Activated CD4-positive, CD25-positive, alpha-beta regulatory T cell treated with anti-CD3 and anti-CD28 coated beads, Interleukin-2, amount 50 U/mL, for 72 hours (primary cell): ENCODE measurements around the gene F2RL2.
"Not testable (repeated sequence)": the region's sequence is repeated elsewhere in the genome, so short reads cannot be mapped to it uniquely, and the experiment has no call there.

Experiments
- DNase-seq: peaks from one replicate; pipeline ENCODE4 v3.0.0; 2021

F2RL2 gene

DNA sequence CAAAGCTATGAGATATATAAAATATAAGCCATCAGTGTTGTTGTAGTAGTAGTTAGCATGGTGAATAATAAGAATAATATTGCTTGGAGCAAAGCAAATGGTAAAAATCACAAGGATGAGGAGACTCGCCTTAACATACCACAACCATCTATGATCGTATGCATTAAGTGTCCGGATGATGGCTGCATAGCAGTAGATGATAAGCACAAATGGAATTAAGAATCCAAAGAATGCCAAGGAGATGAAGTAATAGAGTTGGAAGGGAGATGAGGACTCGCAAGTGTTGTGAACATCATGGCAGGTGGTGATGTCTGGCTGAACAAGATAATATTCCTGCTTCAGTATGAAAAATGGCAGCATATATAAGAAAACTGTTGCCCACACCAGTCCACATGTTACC lies 5.5 kb downstream of the F2RL2 start:
- DNase-seq, result no peak

DNA sequence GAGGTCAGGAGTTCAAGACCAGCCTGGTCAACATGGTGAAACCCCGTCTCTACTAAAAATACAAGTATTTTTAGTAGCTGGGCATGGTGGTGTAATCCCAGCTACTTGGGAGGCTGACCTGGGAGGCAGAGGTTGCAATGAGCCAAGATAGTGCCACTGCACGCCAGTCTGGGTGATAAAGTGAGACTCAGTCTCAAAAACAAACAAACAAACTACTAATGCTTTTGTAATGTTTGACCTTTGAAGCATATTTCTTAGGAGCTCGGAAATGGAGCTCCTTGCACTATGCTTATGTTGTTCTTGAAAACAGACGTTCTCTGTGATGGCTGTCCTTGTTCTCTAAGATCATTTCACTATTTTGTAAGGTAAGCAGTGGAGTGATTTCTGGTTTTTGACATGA lies 6.0 kb downstream of the F2RL2 start:
- DNase-seq, result no peak

DNA sequence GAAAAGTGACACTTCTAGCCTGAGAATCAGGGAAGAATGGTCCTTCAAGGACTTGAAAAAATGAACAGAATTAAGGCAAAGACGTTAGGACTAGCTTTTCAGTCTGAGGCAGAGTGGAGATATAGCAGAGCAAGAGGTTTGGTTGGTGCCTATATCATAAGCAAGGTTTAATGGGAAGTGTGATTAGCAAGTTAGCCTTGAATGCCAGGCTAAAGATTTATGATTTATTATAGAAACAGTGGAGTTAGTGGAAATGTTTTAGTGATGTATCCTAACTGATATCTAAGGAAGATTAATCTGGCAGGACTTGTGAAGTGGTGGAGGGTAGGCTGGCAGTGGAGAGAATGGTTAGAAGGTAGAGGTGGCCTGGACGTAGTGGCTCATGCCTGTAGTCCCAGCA lies 7.0 kb downstream of the F2RL2 start:
- no peak for DNase-seq

DNA sequence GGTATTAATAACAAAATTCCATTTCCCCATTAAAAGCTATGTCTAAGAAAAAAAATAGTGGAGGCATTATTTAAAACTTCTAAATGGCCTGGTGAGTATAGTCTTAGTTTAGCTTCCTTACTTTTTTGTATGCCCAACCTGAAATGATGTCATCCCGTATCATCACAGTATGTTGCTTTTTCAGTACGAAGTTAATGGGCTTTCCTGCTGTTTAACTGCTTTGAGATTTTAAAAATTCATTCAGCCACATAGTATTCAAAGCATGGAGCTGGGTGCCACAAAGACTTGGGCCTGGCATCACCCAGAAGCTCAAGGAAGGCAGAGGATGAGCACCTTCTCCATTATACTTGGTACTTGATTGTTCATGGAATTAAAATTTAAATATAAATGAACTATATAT lies 7.4 kb downstream of the F2RL2 start:
- no peak for DNase-seq

DNA sequence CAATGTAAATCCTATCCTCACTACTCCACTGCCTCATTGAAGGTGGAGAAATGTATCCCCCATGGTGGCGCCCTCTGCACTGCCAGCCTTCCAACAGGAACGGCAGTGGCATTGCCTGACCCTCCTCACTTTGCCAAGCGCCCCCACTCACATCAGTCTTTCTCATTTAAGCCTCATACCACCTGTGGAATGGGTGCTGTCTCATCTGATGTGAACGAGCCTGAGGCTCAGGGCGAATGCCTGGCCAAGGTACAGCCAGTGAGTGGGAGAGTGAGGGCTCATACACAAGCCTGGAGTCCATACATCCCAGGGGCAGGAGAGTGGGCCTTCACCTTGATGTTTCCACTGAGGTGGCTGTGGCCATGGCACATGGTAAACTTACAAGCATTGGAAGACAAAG lies 10.3 kb downstream of the F2RL2 start:
- no peak for DNase-seq

DNA sequence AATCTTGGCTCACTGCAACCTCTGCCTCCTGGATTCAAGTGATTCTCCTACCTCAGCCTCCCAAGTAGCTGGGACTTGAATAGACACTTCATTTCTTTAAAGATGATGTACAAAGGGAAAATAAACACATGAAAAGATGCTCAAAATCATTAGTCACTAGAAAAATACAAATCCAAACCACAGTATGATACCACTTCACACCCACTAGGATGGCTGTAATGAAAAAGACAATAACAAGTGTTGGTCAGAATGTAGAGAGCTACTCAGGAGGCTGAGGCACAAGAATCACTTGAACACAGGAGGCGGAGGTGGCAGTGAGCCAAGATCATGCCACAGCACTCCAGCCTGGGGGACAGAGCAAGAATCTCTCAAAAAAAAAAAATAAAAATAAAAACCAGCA lies 13.0 kb downstream of the F2RL2 start:
- no peak for DNase-seq

DNA sequence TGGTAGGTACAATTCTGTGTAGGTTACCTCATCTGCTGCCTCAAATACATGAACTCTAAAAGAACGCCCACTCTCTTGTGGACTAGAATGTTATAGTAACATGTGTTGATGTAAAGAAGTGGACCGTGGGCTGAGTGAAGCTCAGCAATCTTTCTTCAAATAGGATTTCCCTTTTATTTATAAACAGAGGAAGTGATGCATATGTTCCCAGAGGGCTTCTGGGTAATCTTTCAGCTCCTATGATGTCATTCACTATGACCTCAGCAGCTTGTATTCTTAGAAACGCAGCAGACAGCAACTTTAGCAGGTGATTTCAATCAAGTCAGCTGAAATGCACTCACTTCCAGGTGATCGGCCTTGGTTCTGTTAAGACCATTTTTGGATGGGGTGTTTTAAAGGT lies 14.4 kb downstream of the F2RL2 start:
- no peak for DNase-seq

DNA sequence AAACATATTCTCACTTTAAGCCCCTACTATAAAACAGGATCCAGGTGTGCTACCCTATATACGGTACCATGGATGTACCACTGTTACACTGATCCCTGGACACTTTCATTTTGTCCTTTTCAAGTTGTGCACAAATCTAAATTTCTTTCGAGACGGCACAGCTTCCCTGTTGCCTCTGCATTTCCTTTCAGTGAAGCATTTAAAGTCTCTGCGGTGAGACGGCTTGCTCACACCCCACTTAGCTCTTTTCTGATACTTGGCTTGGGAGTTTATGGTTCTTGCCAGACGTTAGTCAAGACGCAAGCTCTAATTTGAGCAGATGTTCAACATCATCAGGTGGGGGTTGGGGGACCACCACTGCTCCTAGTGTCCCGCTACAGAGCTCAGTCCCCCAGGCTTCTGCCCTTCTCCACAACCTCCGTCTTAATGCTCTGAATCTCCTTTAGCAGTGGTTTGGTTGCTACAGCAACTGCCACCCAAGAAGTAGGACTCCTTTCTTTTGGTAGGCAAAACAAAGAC lies 15.8 kb downstream of the F2RL2 start:
- DNase-seq, result no peak

DNA sequence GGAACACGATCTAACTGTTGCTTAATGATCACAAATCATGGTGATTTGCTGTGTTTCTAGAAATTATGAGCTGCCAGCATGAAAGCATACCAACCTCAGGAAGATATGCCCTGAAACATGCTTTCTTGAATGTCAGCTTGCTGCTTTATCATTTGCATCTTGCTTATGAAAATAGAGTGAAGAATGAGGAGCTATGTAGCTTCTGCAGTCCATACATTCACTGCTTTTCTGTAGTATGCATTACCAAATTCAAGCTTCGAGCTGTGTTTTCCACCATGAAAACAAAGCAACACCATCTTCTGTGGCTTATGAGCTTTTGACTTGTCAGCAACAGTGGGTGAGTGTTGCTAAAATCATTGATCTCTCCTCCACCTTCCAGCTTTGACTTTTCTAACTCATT lies 16.5 kb downstream of the F2RL2 start:
- DNase-seq, result no peak

DNA sequence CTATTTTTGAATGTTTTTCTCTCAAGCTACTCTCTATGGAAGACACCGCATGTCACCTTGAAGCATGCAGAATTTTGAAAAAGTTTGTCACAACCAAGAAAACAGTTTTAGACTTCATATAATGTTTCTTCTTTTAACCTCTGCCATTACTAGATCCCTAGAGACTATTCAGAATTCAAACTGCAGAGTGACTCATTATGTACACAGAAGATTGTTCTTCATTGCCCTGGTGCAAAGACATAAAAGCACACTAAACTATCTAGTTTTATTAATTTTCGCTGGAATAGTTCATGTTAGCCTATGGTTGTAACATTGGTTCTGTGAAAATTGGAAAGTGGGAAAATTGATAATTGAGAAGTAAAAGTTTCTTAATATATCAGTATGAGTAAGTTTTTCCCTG lies 18.4 kb downstream of the F2RL2 start:
- no peak for DNase-seq

DNA sequence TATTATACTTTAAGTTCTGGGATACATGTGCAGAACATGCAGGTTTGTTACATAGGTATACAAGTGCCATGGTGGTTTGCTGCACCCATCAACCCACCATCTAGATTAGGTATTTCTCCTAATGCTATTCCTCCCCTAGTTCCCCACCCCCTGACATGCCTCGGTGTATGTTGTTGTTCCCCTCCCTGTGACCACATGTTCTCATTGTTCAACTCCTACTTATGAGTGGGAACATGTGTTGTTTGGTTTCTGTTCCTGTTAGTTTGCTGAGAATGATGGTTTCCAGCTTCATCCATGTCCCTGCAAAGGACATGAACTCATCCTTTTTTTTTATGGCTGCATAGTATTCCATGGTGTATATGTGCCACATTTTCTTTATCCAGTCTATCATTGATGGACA lies 19.2 kb downstream of the F2RL2 start:
- not testable (repeated sequence) for DNase-seq

DNA sequence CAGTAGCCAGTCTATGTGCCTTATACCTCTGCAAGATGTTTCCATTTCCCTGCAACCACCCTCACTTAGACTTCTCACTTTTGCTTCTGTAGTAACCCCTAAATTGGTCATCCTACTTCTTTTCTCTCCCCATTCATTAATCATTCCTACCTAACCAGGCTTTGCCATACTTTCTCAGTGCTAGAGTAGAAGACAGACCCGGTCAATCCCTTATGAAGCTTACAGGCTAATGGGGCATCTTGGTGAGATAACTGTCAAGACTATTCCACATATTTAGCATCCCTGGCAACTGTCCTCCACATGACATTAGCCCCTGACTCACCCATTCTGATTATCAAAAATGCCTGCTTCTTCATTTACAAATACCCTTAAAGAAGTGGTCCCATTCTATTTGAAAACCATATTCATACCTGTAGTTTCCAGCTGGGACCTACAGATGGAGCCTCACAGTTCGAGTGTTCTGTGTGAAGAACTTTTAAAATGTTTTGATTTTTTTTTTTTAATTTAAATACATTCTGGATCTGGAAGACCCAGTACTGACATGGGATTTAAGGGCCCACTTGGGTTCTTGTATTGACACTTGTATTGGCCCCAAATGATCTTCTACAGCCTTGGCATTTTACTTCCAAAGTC lies 21.0 kb downstream of the F2RL2 start:
- DNase-seq, result no peak

DNA sequence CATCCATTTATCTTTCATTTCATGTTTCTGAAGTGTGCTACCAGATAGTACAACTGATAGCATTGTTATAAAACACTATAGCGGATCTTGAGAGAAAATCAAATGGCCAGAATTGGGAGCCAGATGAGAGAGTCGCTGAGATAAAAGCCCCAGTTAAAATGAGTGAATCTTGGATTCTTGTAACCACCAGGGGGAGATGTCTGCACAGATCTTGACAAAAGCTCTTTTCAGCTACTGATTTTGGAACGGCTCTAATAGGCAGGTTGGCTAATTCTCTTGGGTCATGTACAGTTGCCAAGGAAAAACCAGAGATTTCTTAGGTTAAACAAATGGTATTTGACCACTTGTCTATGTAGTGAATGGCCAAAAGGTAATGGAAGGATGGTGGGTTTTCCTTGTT lies 21.7 kb downstream of the F2RL2 start:
- DNase-seq, result no peak

DNA sequence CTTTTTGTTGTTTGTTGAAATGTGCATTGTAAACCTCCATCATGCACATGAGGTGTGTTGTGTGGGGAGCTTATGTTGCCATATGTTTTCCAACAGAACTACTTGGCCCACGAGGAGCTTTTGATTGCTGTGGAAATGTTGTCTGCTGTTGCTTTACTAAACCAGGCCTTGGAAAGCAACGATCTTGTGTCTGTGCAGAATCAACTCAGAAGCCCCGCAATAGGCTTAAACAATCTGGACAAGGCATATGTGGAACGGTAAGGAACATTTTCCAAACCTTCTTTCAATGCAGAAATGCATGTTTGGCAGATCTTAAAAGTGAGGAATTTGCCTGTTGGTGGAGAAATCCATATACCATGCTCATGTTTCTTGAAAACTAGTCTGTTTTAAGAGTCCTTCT lies 22.5 kb downstream of the F2RL2 start:
- no peak for DNase-seq

DNA sequence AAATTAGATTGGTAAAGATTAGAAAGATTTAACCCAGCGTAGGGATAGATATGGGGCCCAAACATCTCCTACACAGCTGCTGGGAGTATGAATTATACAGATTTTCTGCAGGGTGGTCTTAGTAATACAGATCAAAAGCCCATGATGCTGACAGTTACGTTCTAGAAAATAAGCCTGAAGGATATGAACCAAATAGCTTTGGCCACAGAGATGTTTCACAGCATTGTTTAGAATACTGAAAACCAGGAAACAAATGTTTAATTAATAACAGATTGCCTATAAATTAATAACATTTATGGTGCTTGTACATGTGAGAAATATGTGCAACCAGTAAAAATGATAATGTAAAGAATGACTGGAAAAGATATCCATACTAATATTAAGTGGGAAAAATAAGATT lies 24.7 kb downstream of the F2RL2 start:
- no peak for DNase-seq

DNA sequence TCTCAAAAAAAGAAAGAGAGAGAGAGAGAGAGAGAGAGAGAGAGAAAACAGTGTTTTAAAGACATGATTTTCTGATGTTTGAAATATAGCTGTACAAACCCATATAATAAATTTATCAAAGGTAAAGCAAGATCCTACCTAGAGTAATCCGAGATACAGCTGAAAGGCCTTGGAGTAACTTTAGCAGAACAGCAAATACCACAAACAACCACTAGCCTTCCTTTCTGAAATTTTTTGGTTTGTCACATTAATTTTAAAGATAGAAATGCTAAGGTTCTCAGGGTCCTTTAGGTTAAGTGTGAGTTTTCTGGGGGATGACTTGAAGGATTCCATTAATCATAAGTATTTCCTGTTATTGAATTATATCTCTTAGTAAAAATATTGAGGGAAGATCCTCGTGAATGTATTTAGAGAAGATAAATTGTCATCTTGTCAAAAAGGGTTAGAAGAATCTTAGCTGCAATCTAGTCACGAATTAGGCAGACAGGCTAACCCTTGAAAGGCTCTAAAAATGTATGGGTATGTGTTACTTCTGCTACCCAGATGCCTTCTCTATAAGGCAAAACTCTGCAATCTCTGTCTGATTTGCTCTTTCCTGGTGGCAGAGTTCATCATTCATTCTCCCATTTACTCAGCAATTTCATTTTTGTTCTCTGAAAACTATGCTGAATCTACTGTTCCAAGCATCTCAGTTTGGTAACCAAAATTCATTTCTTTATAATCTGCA lies 27.3 kb downstream of the F2RL2 start:
- DNase-seq, result no peak

DNA sequence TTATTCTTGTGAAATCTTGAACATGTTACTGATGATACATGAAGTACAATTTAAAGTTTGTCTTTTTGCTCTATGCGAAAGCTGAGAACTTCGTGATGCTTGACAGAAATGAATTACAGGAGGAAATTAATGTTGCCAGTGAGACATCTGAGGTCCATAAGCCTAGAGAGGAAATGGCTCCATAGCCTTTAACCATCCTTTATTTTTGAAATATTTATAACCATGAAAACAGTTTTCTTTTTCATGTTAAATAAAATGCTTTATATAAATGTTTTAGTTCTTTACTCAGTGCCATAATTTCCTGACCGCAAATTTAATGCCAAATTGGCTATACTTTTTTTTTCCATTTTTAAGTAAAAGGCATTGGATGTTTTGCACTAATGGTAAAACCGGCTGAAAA lies 29.1 kb downstream of the F2RL2 start:
- no peak for DNase-seq

DNA sequence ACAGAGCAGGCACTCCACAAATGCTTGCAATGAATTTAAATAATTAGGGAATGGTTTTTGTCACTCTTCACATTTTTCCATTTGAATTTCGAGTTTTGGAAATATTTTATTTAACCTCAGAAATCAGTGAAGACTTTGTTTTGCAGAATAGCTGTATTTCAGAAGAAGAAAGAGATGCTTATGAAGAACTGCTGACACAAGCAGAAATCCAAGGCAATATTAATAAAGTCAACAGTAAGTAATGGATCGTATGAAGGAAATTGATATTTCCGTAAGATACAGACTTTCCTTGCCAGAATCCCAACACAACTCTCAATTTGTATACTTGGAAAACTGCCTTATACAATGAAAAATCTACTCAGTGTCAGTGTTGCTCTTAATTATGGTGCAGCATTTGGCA lies 30.5 kb downstream of the F2RL2 start:
- DNase-seq, result no peak

DNA sequence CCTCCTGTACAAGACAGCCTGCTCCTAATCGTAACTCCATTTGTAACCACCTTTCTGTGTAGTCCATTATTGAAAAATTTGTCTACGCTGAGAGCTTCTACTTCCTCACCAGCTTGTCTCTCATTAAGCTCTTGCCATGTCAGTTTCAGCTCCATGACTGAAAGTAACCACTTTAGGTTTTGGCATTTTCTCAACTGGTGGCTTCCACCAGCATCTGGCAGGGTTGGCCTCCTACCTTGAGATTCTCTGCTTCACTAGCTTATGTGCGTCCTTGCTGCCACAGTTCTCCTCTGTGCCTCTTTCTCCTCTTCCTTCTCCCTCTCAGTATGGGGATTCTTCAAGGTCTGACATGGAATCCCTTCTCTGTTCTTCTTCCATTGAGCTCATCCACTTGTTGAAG lies 31.8 kb downstream of the F2RL2 start:
- DNase-seq, result no peak

DNA sequence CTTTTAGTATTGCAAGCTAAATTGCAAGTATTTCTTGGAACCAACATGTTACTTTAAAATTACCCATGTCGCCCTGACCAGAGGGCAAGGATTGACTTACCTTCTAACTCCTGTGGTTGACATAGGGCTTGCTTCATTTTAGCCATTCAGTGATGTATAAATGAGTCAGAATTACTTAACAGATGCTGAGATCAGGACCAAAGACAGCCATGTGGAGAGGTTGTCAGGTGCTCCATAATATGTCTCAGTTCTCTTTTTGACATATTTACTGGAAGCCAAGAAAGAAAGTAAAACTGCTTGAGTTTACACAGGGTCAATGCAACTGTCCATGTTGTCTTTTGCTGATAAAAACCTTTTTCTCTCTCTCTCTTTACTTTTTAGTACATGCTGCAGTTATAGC lies 33.2 kb downstream of the F2RL2 start:
- DNase-seq, result no peak

DNA sequence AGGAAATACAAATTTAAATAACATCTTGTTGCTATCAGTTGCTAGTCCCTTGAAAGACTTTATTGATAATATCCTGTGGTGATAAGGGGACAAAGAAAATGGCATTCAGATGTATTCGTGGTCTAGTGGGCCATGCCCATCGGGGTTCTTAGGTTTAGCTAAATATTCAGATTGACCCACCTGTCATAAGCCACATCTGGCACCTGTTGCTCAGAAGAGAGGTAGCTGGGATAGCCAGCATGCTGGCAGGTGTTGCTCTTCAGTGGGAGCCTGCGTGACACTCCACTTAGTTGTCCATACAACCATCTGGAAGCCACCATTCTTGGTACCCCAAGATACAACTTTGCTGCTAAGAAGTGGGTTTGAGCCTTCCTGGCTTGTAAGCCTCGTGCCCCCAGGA lies 36.7 kb downstream of the F2RL2 start:
- DNase-seq, result no peak

DNA sequence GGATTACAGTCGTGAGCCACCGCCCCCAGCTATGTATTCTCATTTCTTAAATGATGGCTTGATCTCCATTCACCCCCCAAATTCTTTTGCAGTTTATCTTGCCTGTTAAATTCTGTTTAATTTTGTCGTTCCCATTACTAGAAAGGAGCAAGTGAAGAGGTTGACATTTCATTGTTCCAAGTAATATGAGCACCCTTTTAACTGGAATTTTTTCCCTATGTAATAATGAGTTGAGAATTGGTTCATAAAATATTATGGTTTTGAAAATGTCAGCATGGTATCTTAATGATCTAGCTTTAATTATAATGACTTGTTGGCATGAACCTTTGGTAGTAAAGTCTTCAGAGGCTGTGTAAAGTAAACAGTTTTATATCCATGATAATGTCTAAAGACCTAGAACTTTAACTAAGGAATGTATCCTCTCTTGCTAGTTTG lies 37.4 kb downstream of the F2RL2 start:
- no peak for DNase-seq

DNA sequence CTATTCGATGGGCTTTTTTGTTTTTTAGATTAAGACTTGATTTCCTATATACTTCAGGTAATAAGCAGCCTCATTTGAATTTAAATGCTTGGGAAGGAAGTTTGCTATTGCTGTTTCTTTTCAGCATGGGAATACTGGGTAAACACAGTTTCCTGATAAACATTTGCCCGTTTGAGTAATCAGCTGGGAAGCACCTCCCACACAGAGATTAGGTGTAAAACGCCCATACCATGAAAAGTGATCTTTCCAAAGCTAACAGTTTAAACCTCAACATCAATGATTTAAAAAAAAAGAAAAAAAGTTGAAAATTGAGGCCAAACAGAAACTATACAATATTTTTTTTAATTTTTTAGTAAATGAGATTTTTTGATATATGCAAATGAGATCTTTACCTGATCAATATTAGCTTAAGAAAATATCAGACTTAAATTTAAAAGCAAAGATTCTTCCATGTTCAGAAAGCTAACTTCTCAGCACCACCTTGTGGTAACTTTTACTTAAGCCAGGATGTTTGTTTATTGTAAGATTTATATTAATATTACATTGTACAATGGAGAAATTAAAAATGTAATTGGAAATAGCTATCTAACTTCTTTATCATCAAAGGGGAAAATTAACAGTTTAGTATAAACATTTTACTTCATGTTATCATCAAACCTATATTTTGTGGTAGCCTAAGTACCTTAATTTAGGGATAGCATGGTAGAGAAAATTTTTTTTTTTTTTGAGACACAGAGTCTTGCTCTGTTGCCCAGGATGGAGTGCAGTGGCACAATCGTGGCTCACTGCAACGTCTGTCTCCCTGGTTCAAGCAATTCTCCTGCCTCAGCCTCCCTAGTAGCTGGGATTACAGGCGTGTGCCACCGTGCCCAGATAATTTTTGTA lies 39.8 kb downstream of the F2RL2 start:
- DNase-seq, result no peak
